ENCODE measurements around the gene HERC3. TPM values are rescaled to one million over a fixed set of nuclear protein-coding genes. Genes with fewer than 3 reads are reported as not detected.

The HERC3 gene
- total and polyA plus RNA-seq, 10 of the 15 experiments (the other 5 are each of a cell fraction or from before 2014, with no cell fraction given), result 0.52 to 18.2 (median 2.8) TPM

GRCh38 chr4:88742561-88742960 lies 150.3 kb downstream of the HERC3 start:
- Histone ChIP-seq H3K9ac (ENCODE audit: control insufficient read depth, insufficient read depth, low read length) (no peak overlapping the region), H3K27ac (ENCODE audit: control insufficient read depth, insufficient read depth) (no peak overlapping the region), H3K9me3 (replicated peaks; ENCODE audit: control insufficient read depth, insufficient read depth, low read length) (no peaks in the 10 kb centered on the region), H3K4me1 (ENCODE audit: control insufficient read depth, insufficient read depth, low read length) (no peaks in the 10 kb centered on the region), H3K27me3 (replicated peaks in 1 of 2; ENCODE audit: control insufficient read depth in 2 of 2, insufficient read depth in 2 of 2, low read length in 1 of 2) (no peaks in the 10 kb centered on the region), H3K79me2 (ENCODE audit: control insufficient read depth, insufficient read depth, low read length) (no peaks in the 10 kb centered on the region), H3K36me3 (ENCODE audit: control insufficient read depth in 2 of 2, insufficient read depth in 2 of 2, low read length in 1 of 2) (no peaks in the 10 kb centered on the region), H2AFZ (ENCODE audit: control insufficient read depth, low read depth, low read length) (no peak overlapping the region), H3K4me3 (no peak overlapping the region), H3K4me2 (ENCODE audit: control insufficient read depth, insufficient read depth) (no peak overlapping the region), H4K20me1 (ENCODE audit: control insufficient read depth, insufficient read depth) (no peaks in the 10 kb centered on the region)
- ChIA-PET POLR2A (no interaction called here), SMC1A (ENCODE audit: uncharacterized antibody, unreplicated experiment) (interaction anchor here (1.6 to 1.7 kb wide), 2 partner anchors 15 to 210 kb away, joined by 3 to 6 read pairs; no protein-coding TSS in a partner anchor), RAD21 (ENCODE audit: unreplicated experiment) (interaction anchor here (0.6 to 1.1 kb wide), 2 partner anchors 10 to 37 kb away, joined by 3 to 4 read pairs; no protein-coding TSS in a partner anchor), CTCF (no interaction called here)
- WGBS (ENCODE audit: insufficient coverage, insufficient replicate concordance, low lambda C conversion rate, missing lambda C conversion rate), result 14% methylated on average over 2 of the region's 2 CpGs
- ATAC-seq, result no peak
- no TSS peak for BruUV-seq (replicated peaks)
- intact Hi-C loops (cut with micrococcal nuclease; ENCODE audit: unreplicated experiment), result no loop called here
- in situ Hi-C loops (cut with MboI), result no loop called here
- DNase-seq (ENCODE audit: low read depth, low spot score), result no peak
- no peak for TF ChIP-seq TCF3 (IDR thresholded peaks at IDR 0.05; ENCODE audit: borderline replicate concordance, insufficient read depth, low read depth, low read length)
- FAIRE-seq, result no peak

- CTCF ChIA-PET, result no interaction called here
- Histone ChIP-seq H3K27me3 (replicated peaks in 1 of 2; ENCODE audit: control insufficient read depth in 2 of 2, insufficient read depth in 2 of 2, low read length in 1 of 2) (no peaks in the 10 kb centered on the region), H3K36me3 (ENCODE audit: control insufficient read depth in 2 of 2, insufficient read depth in 2 of 2, low read length in 1 of 2) (no peaks in the 10 kb centered on the region), H3K79me2 (ENCODE audit: control insufficient read depth, insufficient read depth, low read length) (no peaks in the 10 kb centered on the region), H2AFZ (ENCODE audit: control insufficient read depth, low read depth, low read length) (no peak overlapping the region), H3K4me2 (ENCODE audit: control insufficient read depth, insufficient read depth) (no peak overlapping the region), H4K20me1 (ENCODE audit: control insufficient read depth, insufficient read depth) (no peaks in the 10 kb centered on the region), H3K9me3 (replicated peaks; ENCODE audit: control insufficient read depth, insufficient read depth, low read length) (no peaks in the 10 kb centered on the region), H3K27ac (ENCODE audit: control insufficient read depth, insufficient read depth) (no peak overlapping the region), H3K9ac (ENCODE audit: control insufficient read depth, insufficient read depth, low read length) (no peak overlapping the region), H3K4me1 (ENCODE audit: control insufficient read depth, insufficient read depth, low read length) (no peaks in the 10 kb centered on the region), H3K4me3 (no peak overlapping the region)
- SMC1A ChIA-PET (ENCODE audit: uncharacterized antibody, unreplicated experiment), result interaction anchor here (0.6 to 1.7 kb wide), 4 partner anchors 11 to 495 kb away, joined by 3 to 6 read pairs (median 3); no protein-coding TSS in a partner anchor
- intact Hi-C loops (cut with micrococcal nuclease; ENCODE audit: unreplicated experiment) (no loop called here), in situ Hi-C loops (cut with MboI) (no loop called here)
- RAD21 ChIA-PET (ENCODE audit: unreplicated experiment), result no interaction called here
- BruUV-seq (replicated peaks), result no TSS peak
- no peak for FAIRE-seq
- TF ChIP-seq ZZZ3 (IDR thresholded peaks at IDR 0.05; ENCODE audit: control insufficient read depth, insufficient read length, low read depth) (no peak), IKZF2 (IDR thresholded peaks at IDR 0.05) (no peak)
- POLR2A ChIA-PET, result no interaction called here
- WGBS (ENCODE audit: insufficient coverage, insufficient replicate concordance, low lambda C conversion rate, missing lambda C conversion rate), result 54% methylated on average over 3 of the region's 3 CpGs
- no peak for DNase-seq (ENCODE audit: low read depth, low spot score)
- no peak for ATAC-seq
Measured at GRCh38 chr4:88743696-88744095, 151.4 kb downstream of the HERC3 start.
